ENCODE measurements around the gene CCAR1.
A peak's percentile ranks its signal among the peaks of the same experiment; 100 is the strongest.
"Not testable (repeated sequence)": the region's sequence is repeated elsewhere in the genome, so short reads cannot be mapped to it uniquely, and the experiment has no call there.

Gene CCAR1

DNA sequence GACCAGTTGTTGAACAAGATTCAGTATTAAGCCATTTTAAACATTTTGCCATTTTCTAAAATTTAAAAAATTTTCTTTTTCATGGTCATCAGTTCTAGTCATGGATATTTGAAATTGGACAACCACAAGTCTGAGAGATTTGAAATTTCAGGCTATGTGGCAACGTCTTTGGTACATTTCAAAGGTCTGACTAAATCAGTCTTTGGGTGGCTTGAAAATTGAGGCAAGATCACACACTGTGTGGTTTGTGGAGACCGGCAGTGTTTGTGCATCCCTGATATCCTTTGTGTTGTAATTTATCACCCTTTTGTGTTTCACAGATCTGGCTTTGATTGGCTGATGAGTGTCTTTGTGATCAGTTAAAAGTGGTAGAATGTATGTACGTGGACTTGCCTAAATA is 35.7 kb downstream of the CCAR1 start:
- DNase-seq (ENCODE audit: low read depth, low spot score): no peak

DNA sequence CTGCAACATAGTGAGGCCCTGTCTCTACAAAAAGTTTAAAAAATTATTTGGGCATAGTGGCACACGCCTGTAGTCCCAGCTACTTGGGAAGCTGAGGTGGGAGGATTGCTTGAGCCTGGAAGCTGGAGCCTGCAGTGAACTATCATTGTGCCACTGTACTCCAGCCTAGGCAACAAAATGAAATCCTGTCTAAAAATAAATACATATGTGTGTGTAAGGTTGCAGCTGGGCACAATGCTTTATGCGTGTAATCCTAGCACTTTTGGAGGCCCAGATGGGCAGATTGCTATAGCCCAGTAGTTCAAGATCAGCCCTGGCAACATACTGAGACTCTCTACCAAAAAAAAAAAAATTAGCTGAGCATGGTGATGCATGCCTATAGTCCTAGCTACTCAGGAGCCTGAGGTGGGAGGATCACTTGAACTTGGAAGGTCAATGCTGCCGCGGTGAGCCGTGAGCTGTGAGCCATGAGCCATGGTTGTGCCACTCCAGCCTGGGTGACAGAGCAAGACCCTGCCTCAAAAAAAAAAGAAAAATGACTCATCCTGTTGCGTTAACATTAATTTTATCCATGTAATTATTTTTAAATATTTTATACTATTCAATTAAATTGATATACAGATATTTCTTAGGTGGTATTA is 38.3 kb downstream of the CCAR1 start:
- no peak for DNase-seq (ENCODE audit: low read depth, low spot score)

DNA sequence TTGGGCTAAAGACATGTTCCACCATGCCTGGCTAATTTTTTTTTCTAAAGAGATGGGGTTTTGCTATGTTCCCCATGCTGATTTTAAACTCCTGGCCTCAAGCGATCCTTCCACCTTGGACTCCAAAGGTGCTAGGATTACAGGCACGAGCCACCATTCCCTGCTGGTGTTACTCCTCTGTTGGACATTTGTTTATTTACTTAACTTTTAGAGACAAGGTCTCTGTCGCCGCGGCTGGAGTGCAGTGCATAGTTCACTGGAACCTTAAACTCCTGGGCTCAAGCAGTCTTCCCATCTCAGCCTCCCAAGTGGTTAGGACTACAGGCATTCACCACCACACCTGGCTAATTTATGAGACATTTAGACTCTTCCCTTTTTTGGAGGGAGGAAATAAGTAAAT is 38.9 kb downstream of the CCAR1 start:
- no peak for DNase-seq (ENCODE audit: low read depth, low spot score)

DNA sequence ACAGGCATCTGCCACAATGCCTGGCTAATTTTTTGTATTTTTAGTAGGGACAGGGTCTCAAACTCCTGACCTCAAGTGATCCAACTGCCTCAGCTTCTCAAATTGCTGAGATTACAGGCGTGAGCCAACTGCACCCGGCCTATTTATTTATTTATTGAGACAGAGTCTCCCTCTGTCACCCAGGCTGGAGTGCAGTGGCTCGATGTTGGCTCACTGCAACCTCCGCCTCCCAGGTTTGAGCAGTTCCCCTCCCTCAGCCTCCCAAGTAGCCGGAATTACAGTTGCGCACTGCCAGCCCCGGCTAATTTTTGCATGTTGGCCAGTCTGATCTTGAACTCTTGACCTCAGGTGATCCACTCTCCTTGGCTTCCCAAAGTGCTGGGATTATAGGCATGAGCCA is 46.4 kb downstream of the CCAR1 start:
- DNase-seq (ENCODE audit: low read depth, low spot score): not testable (repeated sequence)

DNA sequence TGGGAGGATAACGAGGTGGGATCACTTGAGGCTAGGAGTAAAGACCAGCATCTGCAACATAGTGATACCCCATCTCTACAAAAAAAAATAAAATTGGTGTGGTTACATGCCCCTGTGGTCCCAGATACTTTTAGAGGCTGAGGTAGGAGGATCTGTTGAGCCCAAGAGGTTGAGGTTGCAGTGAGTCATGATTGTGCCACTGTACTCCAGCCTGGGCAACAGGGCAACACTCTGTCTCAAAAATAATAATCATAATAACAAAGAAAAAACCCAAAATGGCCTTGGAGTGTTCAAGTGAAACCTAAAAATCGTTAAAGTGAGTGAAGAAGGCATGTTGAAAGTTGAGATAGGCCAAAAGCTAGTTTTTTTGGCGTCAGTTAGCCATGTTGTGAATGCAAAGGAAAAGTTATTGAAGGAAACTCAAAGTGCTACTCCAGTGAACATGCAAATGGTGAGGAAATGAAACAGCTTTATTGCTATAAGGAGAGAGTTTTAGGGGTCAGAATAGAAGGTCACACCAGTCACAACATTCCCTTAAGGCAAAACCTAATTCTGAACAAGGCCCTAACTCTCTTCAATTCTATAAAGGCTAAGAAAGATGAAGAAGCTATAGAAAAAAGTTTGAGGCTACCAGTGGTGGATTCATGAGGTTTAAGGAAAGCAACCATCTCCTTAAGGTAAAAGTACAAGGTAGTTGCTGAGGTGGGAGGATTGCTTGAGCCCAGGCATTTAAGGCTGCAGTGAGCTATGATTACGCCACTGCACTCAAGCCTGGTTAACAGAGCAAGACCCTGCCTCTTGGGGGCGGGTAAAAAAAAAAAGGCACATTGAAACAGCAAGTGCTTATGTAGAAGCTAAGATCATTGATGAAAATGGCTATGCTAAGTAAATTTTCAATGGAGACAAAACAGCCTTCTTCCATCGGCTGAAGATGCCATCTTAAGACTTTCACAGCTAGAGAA is 60.9 kb downstream of the CCAR1 start:
- DNase-seq (ENCODE audit: low read depth, low spot score): no peak

DNA sequence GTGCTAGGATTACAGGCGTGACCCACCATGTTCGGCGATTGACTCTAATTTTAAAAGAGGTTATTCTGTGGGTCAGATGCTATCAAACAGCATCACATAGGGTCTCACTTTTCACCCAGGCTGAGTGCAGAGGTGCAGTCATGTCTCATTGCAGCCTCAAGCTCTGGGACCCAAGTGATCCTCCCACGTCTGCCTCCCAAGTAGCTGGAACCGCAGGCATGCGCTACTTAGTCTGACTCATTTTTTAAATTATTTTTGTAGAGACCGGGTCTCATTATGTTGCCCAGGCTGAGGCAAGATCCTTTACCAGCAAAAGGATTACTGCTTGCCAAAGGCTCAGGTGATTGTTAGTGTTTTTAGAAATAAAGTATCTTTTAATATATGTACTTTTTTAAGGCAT is 63.4 kb downstream of the CCAR1 start:
- no peak for DNase-seq (ENCODE audit: low read depth, low spot score)

DNA sequence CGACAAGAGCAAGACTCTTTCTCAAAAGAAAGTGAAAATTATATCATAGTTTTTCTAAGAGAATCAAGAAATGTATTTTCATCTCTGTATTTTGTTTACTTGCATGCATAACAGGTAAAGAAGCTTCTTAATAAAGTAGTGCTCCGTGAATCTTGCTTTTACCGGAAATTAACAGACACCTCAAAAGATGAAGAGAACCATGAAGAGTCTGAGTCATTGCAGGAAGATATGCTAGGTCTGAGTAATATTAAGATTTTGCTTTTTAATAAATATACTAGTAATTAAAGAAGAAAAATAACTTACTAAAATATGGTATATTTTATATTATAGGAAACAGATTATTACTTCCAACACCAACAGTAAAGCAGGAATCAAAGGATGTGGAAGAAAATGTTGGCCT is 66.8 kb downstream of the CCAR1 start:
- DNase-seq (ENCODE audit: low read depth, low spot score): no peak

DNA sequence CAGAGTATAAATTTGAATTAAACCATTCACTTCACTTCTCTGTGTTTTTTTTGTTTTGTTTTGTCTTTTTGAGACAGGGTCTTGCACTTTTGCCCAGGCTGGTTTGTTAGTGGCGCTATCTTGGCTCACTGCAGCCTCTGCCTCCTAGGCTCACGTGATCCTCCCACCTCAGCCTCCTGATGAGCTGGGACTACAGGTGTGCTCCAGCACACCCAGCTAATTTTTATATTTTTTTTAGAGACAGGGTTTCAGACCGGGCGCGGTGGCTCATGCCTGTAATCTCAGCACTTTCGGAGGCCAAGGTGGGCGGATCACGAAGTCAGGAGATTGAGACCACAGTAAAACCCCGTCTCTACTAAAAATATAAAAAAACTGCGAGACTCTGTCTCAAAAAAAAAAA is 69.4 kb downstream of the CCAR1 start:
- no peak for DNase-seq (ENCODE audit: low read depth, low spot score)

DNA sequence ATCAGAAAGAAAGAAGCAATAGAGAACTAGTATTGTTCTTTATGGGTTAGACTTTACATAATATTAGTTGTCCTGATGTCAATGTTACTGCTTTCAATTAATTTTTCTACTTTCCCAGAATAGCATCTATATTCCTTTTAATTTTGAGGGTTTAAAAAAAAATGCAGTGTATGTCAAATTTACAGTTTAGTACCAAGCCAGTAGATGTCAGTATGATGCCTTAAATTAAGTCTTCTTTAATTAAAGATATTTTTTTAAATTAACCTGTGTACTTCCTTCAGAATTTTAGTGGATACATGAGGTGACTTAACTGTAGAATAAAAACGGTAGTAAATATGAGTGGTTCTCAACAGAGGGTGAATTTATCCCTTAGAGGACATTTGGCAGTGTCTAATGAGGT is 71.1 kb downstream of the CCAR1 start:
- no peak for DNase-seq (ENCODE audit: low read depth, low spot score)

DNA sequence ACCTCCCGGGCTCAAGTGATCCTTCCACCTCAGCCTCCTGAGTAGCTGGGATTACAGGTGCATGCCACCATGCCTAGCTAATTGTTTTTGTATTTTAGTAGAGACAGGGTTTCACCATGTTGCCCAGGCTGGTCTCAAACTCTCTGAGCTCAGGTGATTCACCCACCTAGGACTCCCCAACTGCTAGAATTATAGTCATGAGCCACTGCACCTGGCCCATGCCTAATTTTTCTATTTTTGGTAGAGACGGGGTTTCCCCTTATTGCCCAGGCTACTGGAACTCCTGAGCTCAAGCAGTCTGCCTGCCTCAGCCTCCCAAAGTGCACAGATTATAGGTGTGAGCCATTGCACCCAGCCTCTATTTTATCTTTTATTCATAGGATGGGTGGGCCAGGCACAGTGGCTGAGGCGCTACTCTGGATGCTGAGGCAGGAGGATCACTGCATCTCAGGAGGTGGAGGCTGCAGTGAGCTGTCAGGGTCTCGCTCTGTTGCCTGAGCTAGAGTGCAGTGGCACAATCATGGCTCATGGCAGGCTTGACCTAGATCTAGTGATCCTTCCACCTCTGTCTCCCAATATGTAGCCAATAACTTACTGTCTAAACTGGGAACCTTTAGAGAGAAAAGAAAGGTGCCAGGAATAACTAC is 75.0 kb downstream of the CCAR1 start:
- no peak for DNase-seq (ENCODE audit: low read depth, low spot score)

DNA sequence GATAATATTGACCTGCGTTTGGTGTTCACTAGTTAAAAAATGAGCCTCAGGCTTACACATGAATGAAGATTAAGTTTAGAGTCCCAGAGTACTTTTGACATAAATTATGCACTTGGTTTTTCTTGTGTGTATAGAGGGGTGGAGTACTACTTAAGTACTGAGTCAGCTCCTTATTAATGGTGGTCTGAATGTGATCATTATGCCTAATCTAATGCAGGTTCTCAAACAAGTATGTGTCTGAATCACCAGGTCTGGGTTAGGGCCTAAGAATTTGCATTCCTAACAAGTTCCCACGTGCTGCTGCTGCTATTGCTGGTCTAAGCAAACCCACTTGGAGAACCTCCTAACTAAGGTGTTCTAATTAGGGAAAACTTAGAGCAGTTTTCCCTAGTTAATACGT is 75.6 kb downstream of the CCAR1 start:
- DNase-seq (ENCODE audit: low read depth, low spot score): no peak

DNA sequence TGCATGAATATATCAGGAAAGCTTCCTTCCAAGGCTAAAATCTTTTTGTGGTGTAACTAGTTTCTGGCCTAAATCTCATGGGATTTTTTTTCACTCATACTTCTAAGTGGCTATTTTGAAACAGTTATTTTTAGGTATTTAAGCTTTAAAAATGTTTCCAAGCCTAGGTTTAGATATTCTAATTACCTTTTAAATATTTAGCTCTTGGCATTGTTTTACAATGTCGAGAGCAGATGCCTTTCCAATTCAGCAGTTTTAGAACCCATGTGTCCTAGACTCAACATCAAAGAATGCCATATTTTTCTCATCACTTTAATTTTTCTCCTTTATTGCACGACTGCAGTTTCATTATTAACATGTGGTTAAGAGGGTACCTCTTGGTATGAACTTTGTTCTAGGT is 79.2 kb downstream of the CCAR1 start:
- no peak for DNase-seq (ENCODE audit: low read depth, low spot score)

DNA sequence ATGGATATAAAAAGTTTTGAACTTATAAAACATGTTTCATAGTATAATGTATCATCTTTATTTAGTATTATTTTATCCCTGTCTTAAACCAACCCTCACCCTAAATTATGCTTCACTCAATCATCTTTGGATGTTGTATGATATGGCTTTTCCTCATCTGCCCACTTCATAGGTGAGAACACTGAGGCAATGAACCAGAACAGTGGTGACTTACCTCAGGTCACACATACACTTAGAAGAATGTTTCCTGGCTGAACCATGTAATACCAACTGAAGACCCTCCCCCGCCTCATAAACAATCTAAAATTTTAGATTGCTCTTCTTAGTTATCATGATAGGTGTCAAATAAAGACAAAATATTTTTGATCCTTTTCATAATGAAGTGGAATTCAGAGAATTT is 83.7 kb downstream of the CCAR1 start:
- DNase-seq (ENCODE audit: low read depth, low spot score): no peak

DNA sequence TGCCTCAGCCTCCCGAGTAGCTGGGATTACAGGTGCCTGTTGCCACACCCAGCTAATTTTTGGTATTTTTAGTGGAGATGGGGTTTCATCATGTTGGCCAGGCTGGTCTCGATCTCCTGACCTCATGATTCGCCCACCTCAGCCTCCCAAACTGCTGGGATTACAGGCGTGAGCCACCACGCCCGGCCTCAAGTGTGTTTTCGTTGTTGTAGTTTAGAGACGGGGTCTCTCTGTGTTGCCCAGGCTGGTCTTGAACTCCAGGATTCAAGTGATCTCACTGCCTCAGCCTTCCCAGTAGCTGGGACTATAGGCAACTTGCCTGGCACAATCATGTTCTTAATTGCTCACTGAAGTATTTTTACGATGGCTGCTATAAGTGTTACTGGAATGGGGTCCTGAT is 89.8 kb downstream of the CCAR1 start:
- not testable (repeated sequence) for DNase-seq (ENCODE audit: low read depth, low spot score)

DNA sequence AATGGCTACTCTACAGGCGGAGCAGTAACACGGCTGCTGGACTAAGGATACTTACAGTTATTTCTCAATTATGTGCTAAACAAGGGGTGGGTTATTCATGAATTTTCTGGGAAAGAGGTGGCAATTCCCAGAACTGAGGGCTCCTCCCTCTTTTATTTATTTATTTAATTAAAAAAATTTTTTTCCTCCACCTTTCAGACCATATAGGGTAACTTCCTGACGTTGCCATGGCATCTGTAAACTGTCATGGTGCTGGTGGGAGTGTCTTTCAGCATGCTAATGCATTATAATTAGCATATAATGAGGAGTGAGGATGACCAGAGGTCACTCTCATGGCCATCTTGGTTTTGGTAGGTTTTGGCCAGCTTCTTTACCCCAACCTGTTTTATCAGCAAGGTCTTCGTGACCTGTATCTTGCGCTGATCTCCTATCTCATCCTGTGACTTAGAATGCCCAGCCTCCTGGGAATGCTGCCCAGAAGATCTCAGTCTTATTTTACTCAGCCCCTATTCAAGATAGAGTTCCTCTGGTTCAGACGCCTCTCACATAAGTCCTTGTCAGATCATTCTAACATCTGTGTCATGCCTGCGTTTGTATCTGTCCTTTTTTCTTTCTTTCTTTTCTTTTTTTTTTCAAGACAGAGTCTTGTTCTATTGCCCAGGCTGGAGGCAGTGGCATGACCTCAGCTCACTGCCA is 90.4 kb downstream of the CCAR1 start:
- no peak for DNase-seq (ENCODE audit: low read depth, low spot score)

DNA sequence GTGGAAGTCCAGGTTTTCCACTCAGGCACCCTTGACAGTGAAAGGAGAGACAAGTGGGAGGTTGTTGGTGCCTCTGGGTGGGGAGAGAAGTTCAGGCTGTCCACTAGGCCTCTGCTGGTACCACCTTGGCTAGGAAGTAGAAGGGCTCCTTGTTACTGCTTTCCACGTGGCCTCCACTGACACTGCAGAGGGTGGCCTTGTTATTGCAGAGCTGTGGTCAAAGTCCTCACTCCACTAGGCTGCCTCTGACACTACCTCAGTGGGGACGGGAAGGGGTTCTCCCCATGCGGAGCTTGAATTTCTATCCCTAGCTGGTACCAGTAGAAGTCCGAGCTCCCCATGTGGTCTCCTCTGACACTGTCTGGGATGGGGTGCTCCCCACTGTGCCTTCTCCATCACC is 91.4 kb downstream of the CCAR1 start:
- no peak for DNase-seq (ENCODE audit: low read depth, low spot score)

DNA sequence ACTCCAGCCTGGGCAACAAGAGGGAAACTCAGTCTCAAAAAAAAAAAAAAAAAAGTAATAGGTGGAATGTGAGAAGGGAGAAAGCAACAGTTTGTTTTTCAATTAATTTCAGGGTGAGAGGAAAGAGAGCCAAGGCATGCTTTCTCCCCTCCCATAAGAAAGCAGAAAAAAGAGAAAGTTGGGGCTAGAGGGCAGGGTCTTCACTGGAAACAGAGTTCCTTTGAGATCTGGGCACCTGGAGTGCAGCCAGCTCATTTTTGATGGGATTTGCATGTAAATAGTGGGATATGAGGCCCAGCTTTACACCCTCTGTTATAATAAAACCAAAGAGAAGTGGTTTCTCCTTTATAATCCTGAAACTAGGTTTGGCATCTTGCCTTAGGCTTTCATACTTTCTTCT is 92.5 kb downstream of the CCAR1 start:
- no peak for DNase-seq (ENCODE audit: low read depth, low spot score)

DNA sequence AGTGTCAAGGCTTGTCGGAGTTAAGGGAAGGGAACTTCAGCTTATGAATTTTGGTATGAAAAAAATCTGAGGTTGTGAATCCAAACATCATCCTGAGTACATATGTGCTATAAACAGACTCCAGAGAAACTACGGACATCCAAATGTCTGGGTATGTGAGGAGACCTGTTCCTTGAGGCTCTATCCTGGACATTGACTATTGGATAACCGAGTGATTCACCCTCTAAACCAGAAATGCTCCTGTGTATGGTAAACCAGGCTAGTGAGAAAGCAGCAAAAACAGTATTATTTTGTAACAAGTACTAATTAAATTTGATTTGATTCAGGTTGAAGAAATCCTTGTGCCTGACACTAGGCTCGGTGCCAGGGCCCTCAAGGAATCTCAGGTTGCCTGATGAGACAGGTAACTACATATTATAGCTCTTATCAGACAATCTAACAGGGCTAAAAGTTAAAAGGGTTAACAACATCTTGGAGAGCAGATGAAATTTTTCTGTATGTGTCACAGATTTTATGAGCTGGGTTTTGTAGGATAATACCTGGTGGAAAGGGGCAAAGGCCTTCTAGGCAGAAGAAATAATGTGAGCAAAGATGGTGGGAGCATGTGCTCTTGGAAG is 95.9 kb downstream of the CCAR1 start:
- no peak for DNase-seq (ENCODE audit: low read depth, low spot score)

DNA sequence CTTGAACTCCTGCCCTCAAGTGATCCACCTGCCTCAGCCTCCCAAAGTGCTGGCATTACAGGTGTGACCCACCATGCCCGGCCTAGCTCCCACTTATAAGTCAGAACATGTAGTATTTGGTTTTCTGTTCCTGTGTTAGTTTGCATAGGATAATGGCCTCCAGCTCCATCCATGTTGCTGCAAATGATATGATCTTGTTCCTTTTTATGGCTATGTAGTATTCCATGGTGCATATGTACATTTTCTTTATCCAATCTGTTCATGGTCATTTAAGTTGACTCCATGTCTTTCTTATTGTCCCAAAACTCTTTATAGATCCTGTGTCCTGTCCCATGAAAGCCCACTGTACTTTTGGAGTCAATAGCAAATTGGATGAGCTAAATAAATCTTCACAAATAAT is 99.3 kb downstream of the CCAR1 start:
- not testable (repeated sequence) for DNase-seq (ENCODE audit: low read depth, low spot score)

DNA sequence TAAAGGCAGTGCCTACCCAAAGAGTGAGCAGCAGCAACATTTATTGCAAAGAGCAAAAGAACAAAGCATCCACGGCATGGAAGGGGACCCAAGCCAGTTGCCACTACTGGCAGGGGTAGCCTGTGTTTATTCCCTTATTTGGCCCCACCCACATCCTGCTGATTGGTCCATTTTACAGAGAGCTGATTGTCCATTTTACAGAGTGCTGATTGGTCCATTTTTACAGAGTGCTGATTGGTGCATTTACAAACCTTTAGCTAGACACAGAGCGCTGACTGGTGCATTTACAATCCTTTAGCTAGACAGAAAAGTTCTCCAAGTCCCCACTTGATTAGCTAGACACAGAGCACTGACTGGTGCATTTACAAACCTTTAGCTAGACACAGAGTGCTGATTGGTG is 101.6 kb downstream of the CCAR1 start:
- not testable (repeated sequence) for DNase-seq (ENCODE audit: low read depth, low spot score)

DNA sequence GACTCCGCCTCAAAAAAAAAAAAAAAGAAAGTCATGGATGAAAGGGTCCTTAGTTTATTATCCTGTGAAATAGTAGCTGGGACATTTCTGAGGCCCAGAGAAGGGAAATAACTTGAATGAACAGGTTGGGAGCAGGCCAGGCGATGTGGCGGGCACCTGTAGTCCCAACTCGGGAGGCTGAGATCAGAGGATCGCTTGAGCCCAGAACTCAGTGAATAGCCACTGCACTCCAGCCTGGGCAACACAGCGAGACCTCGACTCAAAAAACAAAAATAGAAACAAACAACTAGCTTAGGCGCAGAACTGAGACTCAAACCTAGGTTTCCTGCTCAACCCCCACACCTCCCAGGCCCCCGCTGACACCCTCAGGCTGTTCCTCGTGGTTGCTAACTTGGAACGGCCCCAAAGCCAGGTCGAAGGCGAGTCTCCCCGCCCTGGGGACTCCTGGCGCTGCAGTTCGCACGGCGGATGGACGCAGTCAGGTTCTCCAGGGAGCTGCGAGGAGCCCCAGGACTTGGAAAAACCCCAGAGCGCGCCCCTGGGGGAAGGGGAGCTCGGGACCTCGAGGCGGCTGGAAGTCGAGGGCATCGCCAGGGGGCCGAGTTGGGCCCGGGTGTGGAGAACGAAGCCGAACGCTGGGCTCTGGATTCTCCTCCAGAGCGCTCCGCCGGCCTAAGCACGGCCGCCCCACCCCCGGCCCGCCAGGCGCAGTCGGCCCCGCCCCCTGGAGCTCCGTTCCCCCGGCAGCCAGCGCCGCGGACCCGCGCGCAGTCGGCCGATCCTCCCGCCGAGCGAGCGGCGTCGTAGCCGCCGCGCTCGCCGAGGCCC is 105.9 kb downstream of the CCAR1 start, which contains the start of gene STOX1:
TSS of gene STOX1 (plus strand) at position 768 of the 828 bp plus-strand sequence. CDS start 93 bp downstream, outside the sequence.
- DNase-seq (ENCODE audit: low read depth, low spot score): peak; percentile 13

Data from brain pericyte (primary cell).